HepG2 (cell line): ENCODE data around the gene DNAJC4. TPM values are rescaled to one million over a fixed set of nuclear protein-coding genes. Genes with fewer than 3 reads are reported as not detected.
A peak's percentile ranks its signal among the peaks of the same experiment; 100 is the strongest.

Experiments
- BORCS8-MEF2B ChIP-seq: sonication (generic); formaldehyde crosslinking; IDR thresholded peaks from 2 replicates; pipeline ENCODE4 v1.8.0; 2022; ENCODE audit warnings: mild to moderate bottlenecking, missing genetic modification reagents
- ISL2 ChIP-seq: sonication (generic); formaldehyde crosslinking; IDR thresholded peaks from 2 replicates; pipeline ENCODE4 v1.5.0; 2020; ENCODE audit warnings: missing genetic modification reagents
- KDM2A ChIP-seq: sonication (generic); formaldehyde crosslinking; IDR thresholded peaks from 2 replicates; pipeline ENCODE4 v1.4.0; 2020; ENCODE audit warnings: low read depth, missing genetic modification reagents, borderline replicate concordance
- MYNN ChIP-seq: sonication (generic); formaldehyde crosslinking; IDR thresholded peaks from 2 replicates; pipeline ENCODE4 v1.4.0; 2020; ENCODE audit warnings: mild to moderate bottlenecking, low read depth, missing genetic modification reagents
- RARA ChIP-seq: IDR thresholded peaks from 2 replicates; pipeline ENCODE4 v1.6.1; 2016; ENCODE audit warnings: missing genetic modification reagents, missing compliant biosample characterization
- REPIN1 ChIP-seq: sonication (generic); formaldehyde crosslinking; IDR thresholded peaks from 2 replicates; pipeline ENCODE4 v1.8.0; 2022; ENCODE audit warnings: missing genetic modification reagents, low read depth, mild to moderate bottlenecking, borderline replicate concordance
- ZFP90 ChIP-seq: sonication (generic); formaldehyde crosslinking; IDR thresholded peaks from 2 replicates; pipeline ENCODE4 v1.8.0; 2022; ENCODE audit warnings: missing genetic modification reagents, mild to moderate bottlenecking, inconsistent platforms, borderline replicate concordance
- ZFY ChIP-seq: sonication (generic); formaldehyde crosslinking; IDR thresholded peaks from 2 replicates; pipeline ENCODE4 v1.4.0; 2020; ENCODE audit warnings: missing genetic modification reagents
- ZNF260 ChIP-seq: sonication (generic); formaldehyde crosslinking; IDR thresholded peaks from 2 replicates; pipeline ENCODE4 v1.4.0; 2020; ENCODE audit warnings: missing genetic modification reagents, low read depth, mild to moderate bottlenecking, borderline replicate concordance
- ZNF7 ChIP-seq: IDR thresholded peaks from 2 replicates; pipeline ENCODE4 v1.6.1; 2016; ENCODE audit warnings: missing biosample characterization, missing genetic modification reagents
- polyA plus RNA-seq, 8 experiments: library from polyadenylated mRNA; depleted of rRNA in 3 of 8; stranded (reverse) in 7 of 8; unstranded in 1 of 8; fragments of >200 nt; fragmentation: Illumina TruSeq in 4 of 8; extraction: Trizol in 4 of 8; gene quantifications; 2 replicates each; pipeline versions ENCODE4 v1.2.1 to v1.2.3, GENCODE V29; 2011 to 2016; ENCODE audit warnings: low read depth in 4 of 8, missing spikeins in 1 of 8, mixed read lengths in 1 of 8; ENCODE audit not compliant: insufficient read depth in 1 of 8
- total RNA-seq, 5 experiments: library from RNA; depleted of rRNA; stranded (reverse); fragments of >200 nt; fragmentation: Illumina TruSeq; extraction: Trizol; gene quantifications; 2 replicates each; pipeline ENCODE4 v1.2.3, GENCODE V29; 2016; ENCODE audit warnings: low read depth in 1 of 5
- TF ChIP-seq, protein P1 (sequence below): sonication (generic); formaldehyde crosslinking; IDR thresholded peaks from 2 replicates; pipeline ENCODE4 v1.8.0; 2022; ENCODE audit warnings: mild to moderate bottlenecking, missing genetic modification reagents, moderate library complexity
- TF ChIP-seq, protein P2 (sequence below): sonication (generic); formaldehyde crosslinking; IDR thresholded peaks from 2 replicates; pipeline ENCODE4 v1.5.1; 2020; ENCODE audit warnings: missing genetic modification reagents, mild to moderate bottlenecking, borderline replicate concordance
- TF ChIP-seq, protein P3 (sequence below), 2 experiments: IDR thresholded peaks; 2 replicates each; pipeline ENCODE4 v1.6.1; 2011 to 2012; ENCODE audit warnings: low read length in 2 of 2, borderline replicate concordance in 1 of 2, low read depth in 1 of 2, mild to moderate bottlenecking in 1 of 2, moderate library complexity in 1 of 2
- TF ChIP-seq, protein P4 (sequence below): sonication (generic); formaldehyde crosslinking; IDR thresholded peaks from 2 replicates; pipeline ENCODE4 v1.4.0; 2020; ENCODE audit warnings: missing genetic modification reagents, borderline replicate concordance
- TF ChIP-seq, protein P5 (sequence below): sonication (generic); formaldehyde crosslinking; IDR thresholded peaks from 2 replicates; pipeline ENCODE4 v1.5.0; 2020; ENCODE audit warnings: mild to moderate bottlenecking, missing genetic modification reagents, borderline replicate concordance

Gene DNAJC4
- total and polyA plus RNA-seq, 2 of the 13 experiments (the other 11 are each of a cell fraction or from before 2014, with no cell fraction given) = 10.3 to 60.8 TPM

DNA sequence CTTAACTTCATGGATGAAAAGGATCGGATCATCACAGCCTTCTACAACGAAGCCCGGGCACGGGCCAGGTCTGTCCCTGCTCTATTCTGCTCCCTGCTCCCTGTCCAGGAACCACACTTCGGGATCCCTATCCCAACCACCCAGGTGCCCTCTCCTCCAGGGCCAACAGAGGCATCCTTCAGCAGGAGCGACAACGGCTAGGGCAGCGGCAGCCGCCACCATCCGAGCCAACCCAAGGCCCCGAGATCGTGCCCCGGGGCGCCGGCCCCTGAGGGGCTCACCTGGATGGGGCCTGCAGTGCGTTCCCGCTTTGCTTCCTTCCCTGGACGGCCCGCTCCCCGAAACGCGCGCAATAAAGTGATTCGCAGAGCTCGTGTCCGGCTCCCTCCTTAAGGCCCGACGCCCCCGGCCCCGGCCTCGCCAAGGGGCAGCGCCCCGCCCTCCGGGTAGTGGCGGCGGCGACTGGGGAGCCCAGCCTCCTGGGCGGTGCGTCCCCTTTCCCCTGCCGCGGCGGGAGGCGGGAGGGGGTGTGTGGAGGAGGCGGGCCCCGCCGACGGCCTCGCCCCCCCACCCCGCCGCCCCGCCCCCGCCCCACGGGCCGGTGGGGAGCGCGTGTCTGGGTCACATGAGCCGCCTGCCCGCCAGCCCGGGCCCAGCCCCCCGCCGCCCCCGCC is 3.7 kb downstream of the DNAJC4 start, which contains the start of gene VEGFB (continued):
- TF ChIP-seq BORCS8-MEF2B (CRISPR knock-in tag) = no peak
- TF ChIP-seq, protein P1, sequence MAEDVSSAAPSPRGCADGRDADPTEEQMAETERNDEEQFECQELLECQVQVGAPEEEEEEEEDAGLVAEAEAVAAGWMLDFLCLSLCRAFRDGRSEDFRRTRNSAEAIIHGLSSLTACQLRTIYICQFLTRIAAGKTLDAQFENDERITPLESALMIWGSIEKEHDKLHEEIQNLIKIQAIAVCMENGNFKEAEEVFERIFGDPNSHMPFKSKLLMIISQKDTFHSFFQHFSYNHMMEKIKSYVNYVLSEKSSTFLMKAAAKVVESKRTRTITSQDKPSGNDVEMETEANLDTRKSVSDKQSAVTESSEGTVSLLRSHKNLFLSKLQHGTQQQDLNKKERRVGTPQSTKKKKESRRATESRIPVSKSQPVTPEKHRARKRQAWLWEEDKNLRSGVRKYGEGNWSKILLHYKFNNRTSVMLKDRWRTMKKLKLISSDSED (CRISPR knock-in tag) = no peak
- TF ChIP-seq, protein P2, sequence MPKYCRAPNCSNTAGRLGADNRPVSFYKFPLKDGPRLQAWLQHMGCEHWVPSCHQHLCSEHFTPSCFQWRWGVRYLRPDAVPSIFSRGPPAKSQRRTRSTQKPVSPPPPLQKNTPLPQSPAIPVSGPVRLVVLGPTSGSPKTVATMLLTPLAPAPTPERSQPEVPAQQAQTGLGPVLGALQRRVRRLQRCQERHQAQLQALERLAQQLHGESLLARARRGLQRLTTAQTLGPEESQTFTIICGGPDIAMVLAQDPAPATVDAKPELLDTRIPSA (CRISPR knock-in tag) = 0 out of 2 replicates have a peak, but pooled peaks have one; percentile 49
- no peak for TF ChIP-seq MYNN
- TF ChIP-seq RARA (CRISPR knock-in tag) = peak; percentile 7; the same call in 1 of the 2 replicates
- TF ChIP-seq, protein P3, sequence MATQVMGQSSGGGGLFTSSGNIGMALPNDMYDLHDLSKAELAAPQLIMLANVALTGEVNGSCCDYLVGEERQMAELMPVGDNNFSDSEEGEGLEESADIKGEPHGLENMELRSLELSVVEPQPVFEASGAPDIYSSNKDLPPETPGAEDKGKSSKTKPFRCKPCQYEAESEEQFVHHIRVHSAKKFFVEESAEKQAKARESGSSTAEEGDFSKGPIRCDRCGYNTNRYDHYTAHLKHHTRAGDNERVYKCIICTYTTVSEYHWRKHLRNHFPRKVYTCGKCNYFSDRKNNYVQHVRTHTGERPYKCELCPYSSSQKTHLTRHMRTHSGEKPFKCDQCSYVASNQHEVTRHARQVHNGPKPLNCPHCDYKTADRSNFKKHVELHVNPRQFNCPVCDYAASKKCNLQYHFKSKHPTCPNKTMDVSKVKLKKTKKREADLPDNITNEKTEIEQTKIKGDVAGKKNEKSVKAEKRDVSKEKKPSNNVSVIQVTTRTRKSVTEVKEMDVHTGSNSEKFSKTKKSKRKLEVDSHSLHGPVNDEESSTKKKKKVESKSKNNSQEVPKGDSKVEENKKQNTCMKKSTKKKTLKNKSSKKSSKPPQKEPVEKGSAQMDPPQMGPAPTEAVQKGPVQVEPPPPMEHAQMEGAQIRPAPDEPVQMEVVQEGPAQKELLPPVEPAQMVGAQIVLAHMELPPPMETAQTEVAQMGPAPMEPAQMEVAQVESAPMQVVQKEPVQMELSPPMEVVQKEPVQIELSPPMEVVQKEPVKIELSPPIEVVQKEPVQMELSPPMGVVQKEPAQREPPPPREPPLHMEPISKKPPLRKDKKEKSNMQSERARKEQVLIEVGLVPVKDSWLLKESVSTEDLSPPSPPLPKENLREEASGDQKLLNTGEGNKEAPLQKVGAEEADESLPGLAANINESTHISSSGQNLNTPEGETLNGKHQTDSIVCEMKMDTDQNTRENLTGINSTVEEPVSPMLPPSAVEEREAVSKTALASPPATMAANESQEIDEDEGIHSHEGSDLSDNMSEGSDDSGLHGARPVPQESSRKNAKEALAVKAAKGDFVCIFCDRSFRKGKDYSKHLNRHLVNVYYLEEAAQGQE (IDR thresholded peaks at IDR 0.05; ENCODE audit: borderline replicate concordance in 1 of 2, low read depth in 1 of 2, low read length in 2 of 2) = no peak
- peak; percentile 27; the same call in 1 of the 2 replicates for TF ChIP-seq ZFP90 (CRISPR knock-in tag)
- TF ChIP-seq, protein P4, sequence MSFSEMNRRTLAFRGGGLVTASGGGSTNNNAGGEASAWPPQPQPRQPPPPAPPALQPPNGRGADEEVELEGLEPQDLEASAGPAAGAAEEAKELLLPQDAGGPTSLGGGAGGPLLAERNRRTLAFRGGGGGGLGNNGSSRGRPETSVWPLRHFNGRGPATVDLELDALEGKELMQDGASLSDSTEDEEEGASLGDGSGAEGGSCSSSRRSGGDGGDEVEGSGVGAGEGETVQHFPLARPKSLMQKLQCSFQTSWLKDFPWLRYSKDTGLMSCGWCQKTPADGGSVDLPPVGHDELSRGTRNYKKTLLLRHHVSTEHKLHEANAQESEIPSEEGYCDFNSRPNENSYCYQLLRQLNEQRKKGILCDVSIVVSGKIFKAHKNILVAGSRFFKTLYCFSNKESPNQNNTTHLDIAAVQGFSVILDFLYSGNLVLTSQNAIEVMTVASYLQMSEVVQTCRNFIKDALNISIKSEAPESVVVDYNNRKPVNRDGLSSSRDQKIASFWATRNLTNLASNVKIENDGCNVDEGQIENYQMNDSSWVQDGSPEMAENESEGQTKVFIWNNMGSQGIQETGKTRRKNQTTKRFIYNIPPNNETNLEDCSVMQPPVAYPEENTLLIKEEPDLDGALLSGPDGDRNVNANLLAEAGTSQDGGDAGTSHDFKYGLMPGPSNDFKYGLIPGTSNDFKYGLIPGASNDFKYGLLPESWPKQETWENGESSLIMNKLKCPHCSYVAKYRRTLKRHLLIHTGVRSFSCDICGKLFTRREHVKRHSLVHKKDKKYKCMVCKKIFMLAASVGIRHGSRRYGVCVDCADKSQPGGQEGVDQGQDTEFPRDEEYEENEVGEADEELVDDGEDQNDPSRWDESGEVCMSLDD (CRISPR knock-in tag) = 0 out of 2 replicates have a peak, but pooled peaks have one; percentile 34
- no peak for TF ChIP-seq ZNF260 (CRISPR knock-in tag)
- TF ChIP-seq KDM2A (CRISPR knock-in tag) = peak; percentile 51; the same call in 1 of the 2 replicates
- TF ChIP-seq ZNF7 (CRISPR knock-in tag) = no peak
- no peak for TF ChIP-seq ISL2 (CRISPR knock-in tag)
- no peak for TF ChIP-seq REPIN1 (CRISPR knock-in tag)
- peak; percentile 9; the same call in 1 of the 2 replicates for TF ChIP-seq ZFY (CRISPR knock-in tag)
- TF ChIP-seq, protein P5, sequence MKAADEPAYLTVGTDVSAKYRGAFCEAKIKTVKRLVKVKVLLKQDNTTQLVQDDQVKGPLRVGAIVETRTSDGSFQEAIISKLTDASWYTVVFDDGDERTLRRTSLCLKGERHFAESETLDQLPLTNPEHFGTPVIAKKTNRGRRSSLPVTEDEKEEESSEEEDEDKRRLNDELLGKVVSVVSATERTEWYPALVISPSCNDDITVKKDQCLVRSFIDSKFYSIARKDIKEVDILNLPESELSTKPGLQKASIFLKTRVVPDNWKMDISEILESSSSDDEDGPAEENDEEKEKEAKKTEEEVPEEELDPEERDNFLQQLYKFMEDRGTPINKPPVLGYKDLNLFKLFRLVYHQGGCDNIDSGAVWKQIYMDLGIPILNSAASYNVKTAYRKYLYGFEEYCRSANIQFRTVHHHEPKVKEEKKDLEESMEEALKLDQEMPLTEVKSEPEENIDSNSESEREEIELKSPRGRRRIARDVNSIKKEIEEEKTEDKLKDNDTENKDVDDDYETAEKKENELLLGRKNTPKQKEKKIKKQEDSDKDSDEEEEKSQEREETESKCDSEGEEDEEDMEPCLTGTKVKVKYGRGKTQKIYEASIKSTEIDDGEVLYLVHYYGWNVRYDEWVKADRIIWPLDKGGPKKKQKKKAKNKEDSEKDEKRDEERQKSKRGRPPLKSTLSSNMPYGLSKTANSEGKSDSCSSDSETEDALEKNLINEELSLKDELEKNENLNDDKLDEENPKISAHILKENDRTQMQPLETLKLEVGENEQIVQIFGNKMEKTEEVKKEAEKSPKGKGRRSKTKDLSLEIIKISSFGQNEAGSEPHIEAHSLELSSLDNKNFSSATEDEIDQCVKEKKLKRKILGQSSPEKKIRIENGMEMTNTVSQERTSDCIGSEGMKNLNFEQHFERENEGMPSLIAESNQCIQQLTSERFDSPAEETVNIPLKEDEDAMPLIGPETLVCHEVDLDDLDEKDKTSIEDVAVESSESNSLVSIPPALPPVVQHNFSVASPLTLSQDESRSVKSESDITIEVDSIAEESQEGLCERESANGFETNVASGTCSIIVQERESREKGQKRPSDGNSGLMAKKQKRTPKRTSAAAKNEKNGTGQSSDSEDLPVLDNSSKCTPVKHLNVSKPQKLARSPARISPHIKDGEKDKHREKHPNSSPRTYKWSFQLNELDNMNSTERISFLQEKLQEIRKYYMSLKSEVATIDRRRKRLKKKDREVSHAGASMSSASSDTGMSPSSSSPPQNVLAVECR (CRISPR knock-in tag) = peak; percentile 42
